Nephron progenitor cell (in vitro differentiated cells): ENCODE measurements around the gene COX6A2.

Source experiments
- DNase-seq: peaks from one replicate; pipeline ENCODE4 v3.0.0; 2021
- H3K27ac Mint-ChIP-seq: 2 replicates; pipeline ENCODE4 v1.8.0; 2021; ENCODE audit warnings: mild to moderate bottlenecking, moderate library complexity, mixed read lengths
- H3K27me3 Mint-ChIP-seq: 2 replicates; pipeline ENCODE4 v1.8.0; 2021; ENCODE audit warnings: mild to moderate bottlenecking, low read depth, mixed read lengths; ENCODE audit not compliant: poor library complexity
- H3K36me3 Mint-ChIP-seq: 2 replicates; pipeline ENCODE4 v1.8.0; 2021; ENCODE audit warnings: low read depth, mixed read lengths
- H3K4me1 Mint-ChIP-seq: 2 replicates; pipeline ENCODE4 v1.8.0; 2021; ENCODE audit warnings: mixed read lengths
- H3K4me3 Mint-ChIP-seq: 2 replicates; pipeline ENCODE4 v1.8.0; 2021; ENCODE audit warnings: mild to moderate bottlenecking, moderate library complexity, mixed read lengths
- H3K9me3 Mint-ChIP-seq: 2 replicates; pipeline ENCODE4 v1.8.0; 2021; ENCODE audit warnings: mild to moderate bottlenecking, moderate library complexity, mixed read lengths
- TF ChIP-seq, protein P1 (sequence below): fragments of 200-600 bp; sonication (generic); IDR thresholded peaks from 2 replicates; pipeline ENCODE4 v1.5.0; 2021; ENCODE audit warnings: antibody characterized with exemption

Gene COX6A2

GRCh38 chr16:31413943-31414342 is 14.2 kb downstream of the COX6A2 start:
- Mint-ChIP-seq H3K4me1 (peaks cover 12% of the 10 kb centered on the region), H3K27ac (no peak overlapping the region), H3K36me3 (no peaks in the 10 kb centered on the region), H3K27me3 (peaks cover 39% of the 10 kb centered on the region), H3K4me3 (no peak overlapping the region), H3K9me3 (peaks cover 8% of the 10 kb centered on the region)
- DNase-seq = no peak
- TF ChIP-seq, protein P1, sequence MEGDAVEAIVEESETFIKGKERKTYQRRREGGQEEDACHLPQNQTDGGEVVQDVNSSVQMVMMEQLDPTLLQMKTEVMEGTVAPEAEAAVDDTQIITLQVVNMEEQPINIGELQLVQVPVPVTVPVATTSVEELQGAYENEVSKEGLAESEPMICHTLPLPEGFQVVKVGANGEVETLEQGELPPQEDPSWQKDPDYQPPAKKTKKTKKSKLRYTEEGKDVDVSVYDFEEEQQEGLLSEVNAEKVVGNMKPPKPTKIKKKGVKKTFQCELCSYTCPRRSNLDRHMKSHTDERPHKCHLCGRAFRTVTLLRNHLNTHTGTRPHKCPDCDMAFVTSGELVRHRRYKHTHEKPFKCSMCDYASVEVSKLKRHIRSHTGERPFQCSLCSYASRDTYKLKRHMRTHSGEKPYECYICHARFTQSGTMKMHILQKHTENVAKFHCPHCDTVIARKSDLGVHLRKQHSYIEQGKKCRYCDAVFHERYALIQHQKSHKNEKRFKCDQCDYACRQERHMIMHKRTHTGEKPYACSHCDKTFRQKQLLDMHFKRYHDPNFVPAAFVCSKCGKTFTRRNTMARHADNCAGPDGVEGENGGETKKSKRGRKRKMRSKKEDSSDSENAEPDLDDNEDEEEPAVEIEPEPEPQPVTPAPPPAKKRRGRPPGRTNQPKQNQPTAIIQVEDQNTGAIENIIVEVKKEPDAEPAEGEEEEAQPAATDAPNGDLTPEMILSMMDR = no peak

GRCh38 chr16:31413381-31413780 is 14.8 kb downstream of the COX6A2 start:
- Mint-ChIP-seq H3K27me3 (peaks cover 45% of the 10 kb centered on the region), H3K4me1 (peaks cover 12% of the 10 kb centered on the region), H3K4me3 (no peak overlapping the region)

DNA sequence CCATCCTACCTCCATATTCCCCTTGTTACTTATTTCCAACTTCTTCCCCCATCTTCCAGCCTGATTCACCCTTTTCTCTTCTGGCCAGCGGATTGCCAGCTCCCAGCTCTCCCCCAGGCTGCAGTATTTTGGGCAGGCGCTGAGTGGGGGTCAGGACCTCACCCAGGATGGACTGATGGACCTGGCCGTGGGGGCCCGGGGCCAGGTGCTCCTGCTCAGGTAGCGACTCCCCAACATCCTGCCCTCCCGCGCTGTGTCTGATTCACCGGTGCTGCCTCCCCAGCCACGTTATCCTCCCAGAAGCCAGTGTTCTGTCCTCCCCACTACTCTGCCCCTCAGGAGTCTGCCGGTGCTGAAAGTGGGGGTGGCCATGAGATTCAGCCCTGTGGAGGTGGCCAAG is 15.4 kb downstream of the COX6A2 start:
- H3K36me3 Mint-ChIP-seq = no peaks in the 10 kb centered on the region
- peaks cover 45% of the 10 kb centered on the region for H3K27me3 Mint-ChIP-seq
- peaks cover under 1% of the 10 kb centered on the region for H3K9me3 Mint-ChIP-seq
- no peak for DNase-seq
- no peak overlapping the region for H3K4me3 Mint-ChIP-seq
- H3K4me1 Mint-ChIP-seq = peaks cover 12% of the 10 kb centered on the region
- no peak overlapping the region for H3K27ac Mint-ChIP-seq
- TF ChIP-seq, protein P1 = no peak

More at GRCh38 chr16:31413381-31413780, 14.8 kb downstream of the COX6A2 start:
- H3K27ac Mint-ChIP-seq = no peak overlapping the region
- DNase-seq = no peak
- TF ChIP-seq, protein P1 = no peak
- no peaks in the 10 kb centered on the region for H3K36me3 Mint-ChIP-seq
- peaks cover 6% of the 10 kb centered on the region for H3K9me3 Mint-ChIP-seq

- TF ChIP-seq, protein P1 = no peak
- H3K4me1 Mint-ChIP-seq = peaks cover 12% of the 10 kb centered on the region
- H3K27ac Mint-ChIP-seq = no peak overlapping the region
- peaks cover 50% of the 10 kb centered on the region for H3K27me3 Mint-ChIP-seq
- no peak overlapping the region for H3K4me3 Mint-ChIP-seq
- no peaks in the 10 kb centered on the region for H3K36me3 Mint-ChIP-seq
- no peak for DNase-seq
- no peaks in the 10 kb centered on the region for H3K9me3 Mint-ChIP-seq
Measured at GRCh38 chr16:31411024-31411844, 16.9 kb downstream of the COX6A2 start.

DNA sequence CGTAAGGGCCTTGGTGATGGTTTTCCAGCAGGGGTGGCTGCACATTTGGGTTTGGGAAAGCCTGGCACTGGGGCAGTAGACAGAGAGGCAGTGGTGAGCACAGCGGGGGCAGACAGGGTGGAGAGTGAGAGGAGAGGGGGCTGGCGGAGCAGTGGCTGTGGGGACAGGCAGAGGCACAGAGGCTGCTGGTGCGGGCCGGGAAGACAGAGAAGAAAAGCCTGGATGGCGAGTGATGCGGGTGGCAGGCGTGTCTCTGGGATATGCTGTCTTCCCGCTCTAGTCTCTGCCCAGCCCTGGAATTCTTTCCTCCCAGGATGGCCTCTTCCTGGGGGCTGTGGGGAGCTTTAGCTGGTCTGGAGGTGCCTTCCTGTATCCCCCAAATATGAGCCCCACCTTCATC is 18.1 kb downstream of the COX6A2 start:
- DNase-seq = no peak
- no peak overlapping the region for H3K27ac Mint-ChIP-seq
- H3K36me3 Mint-ChIP-seq = no peaks in the 10 kb centered on the region
- H3K9me3 Mint-ChIP-seq = no peaks in the 10 kb centered on the region
- H3K4me1 Mint-ChIP-seq = peaks cover 12% of the 10 kb centered on the region
- TF ChIP-seq, protein P1 = no peak
- H3K4me3 Mint-ChIP-seq = no peak overlapping the region
- H3K27me3 Mint-ChIP-seq = peaks cover 41% of the 10 kb centered on the region

DNA sequence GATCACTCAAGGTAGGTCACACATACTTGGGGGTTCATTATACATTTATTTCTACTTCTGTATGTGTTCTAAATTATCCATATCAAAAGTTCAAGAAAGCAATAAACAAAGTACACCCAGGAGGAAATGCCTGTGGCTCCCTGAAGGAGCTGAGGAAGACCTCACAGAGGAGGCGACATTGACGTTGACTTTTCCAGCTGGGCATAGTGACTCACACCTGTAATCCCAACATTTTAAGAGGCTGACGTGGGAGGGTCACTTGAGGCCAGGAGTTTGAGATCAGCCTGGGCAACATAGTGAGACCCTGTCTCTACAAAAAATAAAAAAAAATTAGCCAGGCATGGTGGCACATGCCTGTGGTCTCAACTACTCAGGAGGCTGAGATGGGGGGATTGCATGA is 18.7 kb downstream of the COX6A2 start:
- Mint-ChIP-seq H3K4me3 (no peak overlapping the region), H3K36me3 (no peaks in the 10 kb centered on the region), H3K9me3 (no peaks in the 10 kb centered on the region), H3K4me1 (peaks cover 12% of the 10 kb centered on the region), H3K27me3 (peaks cover 38% of the 10 kb centered on the region), H3K27ac (no peak overlapping the region)
- DNase-seq = no peak
- TF ChIP-seq, protein P1 = no peak
